ENCODE data around the gene RGS3.
"Not testable (repeated sequence)": the region's sequence is repeated elsewhere in the genome, so short reads cannot be mapped to it uniquely, and the experiment has no call there.

RGS3 gene

DNA sequence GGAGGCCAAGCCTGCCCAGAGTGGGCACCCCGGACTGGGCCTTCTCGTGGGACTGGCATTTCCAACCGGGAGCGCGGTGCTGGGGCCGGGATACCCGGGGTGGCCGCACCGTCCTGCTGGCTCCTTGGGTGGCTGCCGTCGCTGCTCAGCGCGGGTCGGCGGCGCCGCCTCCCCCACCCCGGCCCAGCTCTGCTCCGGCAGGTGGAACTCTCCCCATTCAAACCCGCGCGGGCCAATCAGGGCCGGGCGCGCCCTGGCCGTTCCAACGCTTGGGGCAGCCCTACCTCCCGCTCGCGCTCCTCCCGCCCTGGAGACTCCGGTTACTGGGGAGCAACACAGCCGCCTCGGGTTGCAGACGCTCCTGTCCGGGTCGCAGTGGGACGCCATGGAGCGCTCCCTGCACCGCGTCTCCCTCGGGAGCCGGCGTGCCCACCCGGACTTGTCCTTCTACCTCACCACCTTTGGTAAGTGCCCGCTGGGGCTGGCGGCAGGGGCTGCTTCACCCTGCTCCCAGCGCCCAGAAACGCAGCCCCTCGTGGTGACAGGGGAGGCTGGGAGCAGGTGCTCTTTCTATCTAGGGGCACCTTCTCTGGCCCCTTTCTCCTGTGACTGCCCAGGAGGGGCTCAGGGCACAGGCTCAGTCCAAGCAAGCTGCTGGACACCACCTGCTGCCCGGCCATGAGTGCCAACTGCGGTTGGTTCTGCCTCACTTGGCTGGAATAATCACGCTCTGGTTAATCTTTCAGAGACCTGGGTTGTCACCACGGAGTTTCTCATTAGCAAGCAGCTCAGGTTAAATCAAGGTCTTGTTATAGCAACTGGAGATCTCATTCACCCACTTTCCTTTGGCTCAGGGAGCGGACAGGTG, at the start of gene RGS3:
RGS3 (plus strand) TSS at position 310 of the 868 bp plus-strand sequence; CDS start at position 386, 76 bp downstream.
- peak; percentile 91 for DNase-seq (ENCODE audit: low spot score)

- no peak for DNase-seq (ENCODE audit: low spot score)
Measured at GRCh38 chr9:113416149-113416721, 47.3 kb upstream of the RGS3 start.

DNA sequence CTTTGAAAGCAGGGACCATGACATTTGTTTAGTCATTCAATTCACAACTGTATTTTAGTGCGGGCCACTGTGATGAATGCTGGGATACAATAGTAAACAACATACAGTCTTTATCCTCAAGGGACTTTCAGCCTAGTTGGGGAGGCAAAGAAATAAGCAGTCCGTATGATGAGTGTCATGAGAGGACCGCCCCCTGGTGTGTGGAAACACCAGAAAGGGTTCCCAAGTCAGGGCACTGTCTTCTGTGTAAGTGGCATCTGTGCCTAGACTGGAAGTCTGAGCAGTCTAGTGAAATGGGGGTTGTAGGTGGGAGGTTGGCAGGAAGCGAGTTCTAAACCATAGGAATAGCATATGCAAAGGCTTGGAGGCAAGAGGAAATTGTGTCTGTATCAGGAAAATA, 46.2 kb upstream of the RGS3 start:
- DNase-seq (ENCODE audit: low spot score) = no peak

- no peak for DNase-seq (ENCODE audit: low spot score)
Measured at GRCh38 chr9:113421726-113422125, 41.8 kb upstream of the RGS3 start.

GRCh38 chr9:113425072-113425471, 38.5 kb upstream of the RGS3 start:
- no peak for DNase-seq (ENCODE audit: low spot score)

DNA sequence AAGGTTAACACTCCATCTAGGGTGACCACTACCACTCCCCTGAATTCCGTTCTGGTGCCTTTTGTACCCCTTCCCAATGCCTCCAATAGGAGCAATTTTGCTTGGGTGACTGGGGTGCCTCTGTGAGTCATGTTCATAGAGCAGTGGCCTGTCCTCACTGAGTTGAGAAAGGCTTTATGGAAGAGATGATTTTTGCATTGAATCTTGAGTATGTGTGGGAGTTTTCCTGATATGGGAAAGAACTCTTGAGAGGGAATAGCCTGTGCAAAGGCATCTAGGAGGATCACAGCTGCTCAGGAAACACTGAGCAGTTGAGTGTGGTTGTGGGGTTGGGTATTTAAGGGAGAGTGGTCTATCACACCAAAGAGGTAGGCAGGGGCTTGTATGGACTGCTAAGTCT, 36.8 kb upstream of the RGS3 start:
- no peak for DNase-seq (ENCODE audit: low spot score)

GRCh38 chr9:113427629-113428028, 35.9 kb upstream of the RGS3 start:
- DNase-seq (ENCODE audit: low spot score) = no peak

- no peak for DNase-seq (ENCODE audit: low spot score)
Measured at GRCh38 chr9:113428062-113428615, 35.4 kb upstream of the RGS3 start.

- peak; percentile 50 for DNase-seq (ENCODE audit: low spot score)
Measured at GRCh38 chr9:113431191-113431590, 32.3 kb upstream of the RGS3 start.

DNA sequence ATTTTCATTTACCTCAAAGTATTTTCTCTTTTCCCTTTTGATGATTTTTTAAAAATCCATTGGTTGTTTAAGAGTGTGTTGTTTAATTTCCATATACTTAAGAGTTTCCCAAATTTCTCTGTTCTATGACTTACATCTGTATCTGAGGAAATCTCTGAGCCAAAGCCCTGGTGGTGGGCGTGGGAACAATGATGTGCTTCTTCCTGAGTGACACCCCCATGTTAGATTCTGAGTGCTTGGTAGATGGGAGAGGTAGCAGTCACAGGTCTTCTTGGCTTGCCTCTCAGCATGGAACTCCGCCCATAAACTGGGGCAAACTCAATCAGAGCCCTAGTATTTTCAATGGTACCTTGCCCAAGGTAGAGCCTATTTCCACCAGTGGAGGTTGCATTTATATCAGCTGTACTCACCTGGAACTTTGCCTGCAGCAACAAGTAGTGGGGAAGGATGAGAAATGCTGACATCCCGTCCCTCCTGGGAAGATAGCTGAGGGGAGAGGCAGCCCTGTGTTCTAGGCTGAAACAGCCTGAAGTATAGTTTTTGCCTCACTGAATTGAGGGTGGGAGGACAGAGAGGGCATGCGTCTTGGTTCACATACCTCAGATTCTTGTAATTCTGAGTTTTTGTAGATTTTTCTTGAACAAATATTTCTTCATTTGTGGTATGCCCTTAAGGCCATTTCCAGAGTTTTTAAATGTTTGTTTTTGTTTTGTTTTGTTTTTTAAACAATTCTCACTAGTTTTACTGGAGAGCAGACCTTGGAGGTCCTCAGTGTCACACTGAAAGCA, 26.6 kb upstream of the RGS3 start:
- no peak for DNase-seq (ENCODE audit: low spot score)

DNA sequence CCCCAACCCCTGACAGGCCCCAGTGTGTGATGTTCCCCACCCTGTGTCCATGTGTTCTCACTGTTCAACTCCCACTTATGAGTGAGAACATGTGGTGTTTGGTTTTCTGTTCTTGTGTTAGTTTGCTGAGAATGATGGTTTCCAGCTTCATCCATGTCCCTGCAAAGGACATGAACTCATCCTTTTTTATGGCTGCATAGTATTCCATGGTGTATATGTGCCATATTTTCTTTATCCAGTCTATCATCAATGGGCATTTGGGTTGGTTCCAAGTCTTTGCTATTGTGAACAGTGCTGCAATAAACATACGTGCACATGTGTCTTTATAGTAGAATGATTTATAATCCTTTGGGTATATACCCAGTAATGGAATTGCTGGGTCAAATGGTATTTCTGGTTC, 25.8 kb upstream of the RGS3 start:
- not testable (repeated sequence) for DNase-seq (ENCODE audit: low spot score)

- DNase-seq (ENCODE audit: low spot score) = no peak
Measured at GRCh38 chr9:113444736-113445135, 18.8 kb upstream of the RGS3 start.

GRCh38 chr9:113446323-113446740, 17.2 kb upstream of the RGS3 start:
- DNase-seq (ENCODE audit: low spot score) = peak; percentile 65

GRCh38 chr9:113449376-113449775, 14.2 kb upstream of the RGS3 start:
- no peak for DNase-seq (ENCODE audit: low spot score)

- DNase-seq (ENCODE audit: low spot score) = no peak
Measured at GRCh38 chr9:113452113-113452605, 11.4 kb upstream of the RGS3 start.

- DNase-seq (ENCODE audit: low spot score) = peak; percentile 74
Measured at GRCh38 chr9:113454914-113455761, 8.4 kb upstream of the RGS3 start.

DNA sequence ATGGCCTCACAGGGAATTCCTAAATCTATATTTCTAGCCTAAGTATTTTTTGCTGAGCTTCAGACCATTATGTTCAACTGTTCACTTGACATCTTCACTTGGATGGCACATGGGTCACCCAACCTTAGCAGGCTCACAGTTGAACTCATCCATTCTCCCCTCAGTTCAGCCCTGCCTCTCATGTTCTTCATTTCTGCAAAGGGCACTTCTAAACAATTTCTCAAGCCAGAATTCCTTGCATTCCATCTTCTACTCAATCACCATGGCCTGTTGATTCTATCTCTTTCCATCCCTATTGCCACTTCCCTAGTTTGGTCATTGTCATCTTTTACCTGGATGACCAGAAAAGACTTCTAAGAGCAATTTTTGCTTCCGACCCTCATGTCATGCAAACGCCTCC, 7.3 kb upstream of the RGS3 start:
- peak; percentile 33 for DNase-seq (ENCODE audit: low spot score)

DNA sequence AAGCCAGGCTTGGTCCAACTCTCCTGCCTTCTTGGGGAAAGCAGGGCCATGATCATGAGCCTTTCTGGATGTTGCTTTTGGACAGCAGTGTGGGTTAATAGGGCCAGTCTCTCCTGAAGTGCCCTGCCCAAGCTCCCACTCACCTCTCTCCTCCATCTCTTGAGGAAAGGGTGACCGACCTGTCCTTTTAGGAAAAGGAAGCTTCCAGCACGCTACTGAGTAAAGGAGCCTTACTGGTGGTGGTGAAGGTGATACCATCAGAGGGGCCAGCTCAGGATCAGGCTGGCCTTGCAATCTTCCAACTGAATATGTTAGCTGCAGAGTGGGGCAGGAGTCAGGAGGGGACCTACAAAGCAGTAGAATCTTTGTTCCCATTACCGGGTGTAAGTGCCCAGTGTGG, 2.2 kb upstream of the RGS3 start:
- no peak for DNase-seq (ENCODE audit: low spot score)

- DNase-seq (ENCODE audit: low spot score) = no peak
Measured at GRCh38 chr9:113461943-113462342, 1.6 kb upstream of the RGS3 start.

- DNase-seq (ENCODE audit: low spot score) = no peak
Measured at GRCh38 chr9:113462781-113463286, 693 bp upstream of the RGS3 start.

- no peak for DNase-seq (ENCODE audit: low spot score)
Measured at GRCh38 chr9:113464286-113464660, 746 bp downstream of the RGS3 start.
